HG03095 (cell line): ENCODE results near the gene SPATS2L.

Source experiments
- ATAC-seq: cut with Tn5 transposase; IDR thresholded peaks from one replicate; pipeline ENCODE4 v1.9.1; 2021; ENCODE audit warnings: moderate library complexity; ENCODE audit not compliant: unreplicated experiment

Gene SPATS2L

GRCh38 chr2:200348897-200349563 lies 42.5 kb downstream of the SPATS2L start:
- no peak for ATAC-seq

GRCh38 chr2:200349868-200350267 lies 43.4 kb downstream of the SPATS2L start:
- no peak for ATAC-seq

- ATAC-seq = no peak
These were observed 44.4 kb downstream of the SPATS2L start for GRCh38 chr2:200350850-200351285.

GRCh38 chr2:200351815-200352214 lies 45.3 kb downstream of the SPATS2L start:
- no peak for ATAC-seq

GRCh38 chr2:200352636-200353035 lies 46.1 kb downstream of the SPATS2L start:
- ATAC-seq = no peak

DNA sequence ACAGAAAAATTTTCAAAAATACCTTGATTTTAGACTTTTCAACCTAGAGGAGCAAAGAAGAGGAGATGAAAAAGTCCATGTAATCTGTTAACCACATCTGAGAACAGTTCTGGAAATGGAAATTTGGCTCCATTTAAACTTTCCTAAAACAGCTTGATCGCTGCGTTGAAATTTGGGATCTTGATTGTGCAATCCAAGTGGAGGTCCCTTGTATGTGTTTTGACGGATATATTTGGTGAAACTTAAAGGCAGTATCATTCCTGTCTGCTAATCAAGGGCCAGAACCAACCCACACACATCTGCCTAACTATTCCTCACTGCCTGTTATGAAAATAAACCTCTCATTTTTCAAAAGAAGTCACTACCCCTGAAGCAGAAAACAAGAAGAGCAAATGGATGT lies 46.6 kb downstream of the SPATS2L start:
- no peak for ATAC-seq

GRCh38 chr2:200353874-200354273 lies 47.4 kb downstream of the SPATS2L start:
- ATAC-seq = no peak

- no peak for ATAC-seq
These were observed 48.6 kb downstream of the SPATS2L start for GRCh38 chr2:200354833-200355751.

GRCh38 chr2:200356321-200356720 lies 49.8 kb downstream of the SPATS2L start:
- ATAC-seq = no peak

GRCh38 chr2:200356857-200357384 lies 50.4 kb downstream of the SPATS2L start:
- no peak for ATAC-seq

DNA sequence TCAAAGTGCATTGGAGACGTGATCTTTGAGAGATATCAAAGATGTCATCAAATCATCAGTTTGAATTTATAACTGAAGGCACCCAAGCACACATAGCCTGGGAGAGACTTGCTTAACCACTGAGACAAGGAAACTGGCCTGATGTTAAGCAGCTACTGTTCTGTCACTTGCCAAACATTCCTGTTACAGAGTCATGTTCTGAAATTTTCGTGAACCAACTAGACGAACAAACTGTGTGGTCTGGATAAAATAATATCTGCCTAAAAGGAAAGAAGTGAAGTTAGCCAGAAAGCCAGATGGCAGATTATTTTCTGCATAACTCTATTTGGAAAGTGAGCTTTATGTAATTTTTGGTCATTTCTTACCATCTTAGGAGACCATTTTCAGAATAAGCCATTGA lies 51.4 kb downstream of the SPATS2L start:
- ATAC-seq = no peak

GRCh38 chr2:200359552-200359951 lies 53.1 kb downstream of the SPATS2L start:
- no peak for ATAC-seq

DNA sequence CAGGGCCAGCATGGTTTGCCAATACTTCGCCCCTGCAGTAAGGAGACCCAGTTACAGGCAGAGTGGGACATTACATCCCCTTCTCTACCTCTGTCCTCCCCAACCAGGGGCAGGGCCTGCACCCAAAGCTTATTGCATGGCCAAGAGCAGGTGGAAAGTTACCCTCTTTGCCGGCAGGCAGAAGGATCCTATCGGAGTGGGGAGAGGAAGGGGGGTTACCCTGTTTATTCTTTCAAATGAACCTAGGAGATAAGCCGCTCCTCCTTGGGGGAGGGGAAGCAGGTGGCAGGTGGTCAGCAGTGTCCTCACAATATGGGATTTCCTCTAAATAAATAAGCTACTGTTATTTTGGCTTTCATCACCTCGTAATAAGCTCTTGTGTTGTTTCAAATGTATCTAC lies 53.9 kb downstream of the SPATS2L start:
- ATAC-seq = no peak

GRCh38 chr2:200362202-200362917 lies 55.9 kb downstream of the SPATS2L start:
- ATAC-seq = no peak

DNA sequence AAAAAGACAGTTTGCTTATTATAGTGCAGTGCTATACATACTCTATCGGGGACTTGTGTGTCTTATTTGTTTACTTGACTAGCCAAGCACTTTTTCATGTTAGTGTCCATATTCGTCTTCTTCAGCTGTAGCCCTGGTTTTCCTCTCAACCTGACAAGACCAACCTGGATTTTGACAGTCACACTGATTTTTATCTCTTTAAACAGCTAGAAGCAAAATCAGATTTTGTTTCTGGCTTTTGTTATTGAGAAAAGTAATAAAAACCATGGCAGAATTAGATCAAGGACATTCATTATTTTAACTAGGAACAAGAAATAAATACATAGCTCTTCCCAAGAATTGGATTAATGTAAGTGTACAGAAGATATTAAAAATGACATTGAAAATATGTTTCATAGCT lies 56.8 kb downstream of the SPATS2L start:
- ATAC-seq = no peak

GRCh38 chr2:200364142-200364541 lies 57.6 kb downstream of the SPATS2L start:
- no peak for ATAC-seq

DNA sequence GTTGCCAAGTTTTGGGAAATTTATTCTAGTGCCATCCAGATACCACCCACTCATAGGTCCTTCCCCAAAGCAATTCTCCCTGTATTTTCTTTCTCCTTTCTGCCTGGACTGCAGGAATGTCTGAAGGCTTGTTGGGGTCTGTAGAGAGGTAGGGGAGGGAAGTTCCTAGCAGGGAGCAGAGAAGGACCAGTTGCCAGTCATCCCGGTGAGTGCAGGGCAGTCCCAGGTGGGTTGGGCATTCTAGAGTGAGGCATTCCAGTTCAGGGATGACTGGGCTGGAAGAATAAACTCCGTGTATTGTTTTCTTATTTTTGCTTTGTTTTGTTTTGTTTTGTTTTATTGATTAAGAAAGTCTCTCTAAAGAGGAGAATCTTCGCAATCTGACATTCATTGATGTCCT lies 58.1 kb downstream of the SPATS2L start:
- ATAC-seq = no peak

DNA sequence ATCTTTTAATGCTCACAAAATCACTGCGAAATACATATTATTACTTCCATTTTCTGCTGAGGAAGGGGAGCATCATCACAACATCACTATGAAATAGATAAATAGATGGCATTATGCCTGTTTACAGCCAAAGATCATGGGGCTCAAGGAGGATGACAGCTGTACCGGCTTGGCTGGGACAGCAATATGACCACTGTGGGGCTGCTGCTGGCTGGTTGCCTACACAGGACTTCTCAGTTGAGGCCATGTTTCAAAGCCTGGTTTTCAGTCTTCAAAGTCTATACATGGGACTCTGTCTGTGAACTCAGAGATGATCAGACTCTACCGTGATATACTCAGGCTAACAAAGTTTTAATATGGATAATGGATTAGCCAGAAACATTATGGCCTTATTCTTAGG lies 58.7 kb downstream of the SPATS2L start:
- no peak for ATAC-seq

- no peak for ATAC-seq
These were observed 60.7 kb downstream of the SPATS2L start for GRCh38 chr2:200367155-200367554.

- ATAC-seq = no peak
These were observed 63.4 kb downstream of the SPATS2L start for GRCh38 chr2:200369886-200370285.

GRCh38 chr2:200373231-200373630 lies 66.7 kb downstream of the SPATS2L start:
- peak; percentile 40 for ATAC-seq
